ENCODE measurements around the gene BLTP3B. TPM values are rescaled to one million over a fixed set of nuclear protein-coding genes. Genes with fewer than 3 reads are reported as not detected.
"Not testable (repeated sequence)": the region's sequence is repeated elsewhere in the genome, so short reads cannot be mapped to it uniquely, and the experiment has no call there.

BLTP3B gene
- total RNA-seq, 1 experiment from 2014 or later, result 19.1 TPM

GRCh38 chr12:100179252-100179651 is 36.6 kb upstream of the BLTP3B start:
- Mint-ChIP-seq H3K9me3 (ENCODE audit: low read depth, unreplicated experiment) (no peaks in the 10 kb centered on the region), H3K36me3 (ENCODE audit: insufficient read depth, unreplicated experiment) (no peaks in the 10 kb centered on the region), H3K27ac (ENCODE audit: unreplicated experiment) (no peak overlapping the region), H3K27me3 (ENCODE audit: unreplicated experiment) (no peaks in the 10 kb centered on the region), H3K4me3 (ENCODE audit: low read depth, unreplicated experiment) (no peak overlapping the region), H3K4me1 (ENCODE audit: low read depth, unreplicated experiment) (no peaks in the 10 kb centered on the region)
- CTCF ChIA-PET, result no interaction called here
- intact Hi-C loops (cut with micrococcal nuclease; ENCODE audit: unreplicated experiment), result no loop called here
- DNase-seq, result no peak
- no peak for TF ChIP-seq CTCF (IDR thresholded peaks at IDR 0.05; ENCODE audit: unreplicated experiment)
- BruUV-seq (replicated peaks), result no TSS peak

GRCh38 chr12:100176493-100176892 is 33.8 kb upstream of the BLTP3B start:
- BruUV-seq (replicated peaks); CTCF ChIA-PET; H3K27me3 Mint-ChIP-seq (ENCODE audit: unreplicated experiment); H3K9me3 Mint-ChIP-seq (ENCODE audit: low read depth, unreplicated experiment); H3K4me1 Mint-ChIP-seq (ENCODE audit: low read depth, unreplicated experiment); H3K4me3 Mint-ChIP-seq (ENCODE audit: low read depth, unreplicated experiment); H3K36me3 Mint-ChIP-seq (ENCODE audit: insufficient read depth, unreplicated experiment); DNase-seq; H3K27ac Mint-ChIP-seq (ENCODE audit: unreplicated experiment); intact Hi-C loops (cut with micrococcal nuclease; ENCODE audit: unreplicated experiment): not testable (repeated sequence)

- no peaks in the 10 kb centered on the region for H3K27me3 Mint-ChIP-seq (ENCODE audit: unreplicated experiment)
- TF ChIP-seq CTCF (IDR thresholded peaks at IDR 0.05; ENCODE audit: unreplicated experiment), result no peak
- CTCF ChIA-PET, result no interaction called here
- no peaks in the 10 kb centered on the region for H3K36me3 Mint-ChIP-seq (ENCODE audit: insufficient read depth, unreplicated experiment)
- H3K9me3 Mint-ChIP-seq (ENCODE audit: low read depth, unreplicated experiment), result no peaks in the 10 kb centered on the region
- BruUV-seq (replicated peaks), result no TSS peak
- intact Hi-C loops (cut with micrococcal nuclease; ENCODE audit: unreplicated experiment), result no loop called here
- H3K4me3 Mint-ChIP-seq (ENCODE audit: low read depth, unreplicated experiment), result no peak overlapping the region
- H3K4me1 Mint-ChIP-seq (ENCODE audit: low read depth, unreplicated experiment), result no peaks in the 10 kb centered on the region
- no peak for DNase-seq
- H3K27ac Mint-ChIP-seq (ENCODE audit: unreplicated experiment), result no peak overlapping the region
Measured at GRCh38 chr12:100174495-100174894, 31.8 kb upstream of the BLTP3B start.

- no peak overlapping the region for H3K27ac Mint-ChIP-seq (ENCODE audit: unreplicated experiment)
- H3K4me1 Mint-ChIP-seq (ENCODE audit: low read depth, unreplicated experiment), result no peaks in the 10 kb centered on the region
- H3K36me3 Mint-ChIP-seq (ENCODE audit: insufficient read depth, unreplicated experiment), result no peaks in the 10 kb centered on the region
- intact Hi-C loops (cut with micrococcal nuclease; ENCODE audit: unreplicated experiment), result no loop called here
- CTCF ChIA-PET, result no interaction called here
- no TSS peak for BruUV-seq (replicated peaks)
- no peaks in the 10 kb centered on the region for H3K9me3 Mint-ChIP-seq (ENCODE audit: low read depth, unreplicated experiment)
- H3K4me3 Mint-ChIP-seq (ENCODE audit: low read depth, unreplicated experiment), result no peak overlapping the region
- no peaks in the 10 kb centered on the region for H3K27me3 Mint-ChIP-seq (ENCODE audit: unreplicated experiment)
- no peak for TF ChIP-seq CTCF (IDR thresholded peaks at IDR 0.05; ENCODE audit: unreplicated experiment)
- no peak for DNase-seq
Measured at GRCh38 chr12:100173111-100173510, 30.4 kb upstream of the BLTP3B start.

- Mint-ChIP-seq H3K9me3 (ENCODE audit: low read depth, unreplicated experiment) (no peaks in the 10 kb centered on the region), H3K36me3 (ENCODE audit: insufficient read depth, unreplicated experiment) (no peaks in the 10 kb centered on the region), H3K4me3 (ENCODE audit: low read depth, unreplicated experiment) (no peak overlapping the region), H3K27me3 (ENCODE audit: unreplicated experiment) (no peaks in the 10 kb centered on the region), H3K27ac (ENCODE audit: unreplicated experiment) (no peak overlapping the region), H3K4me1 (ENCODE audit: low read depth, unreplicated experiment) (no peaks in the 10 kb centered on the region)
- TF ChIP-seq CTCF (IDR thresholded peaks at IDR 0.05; ENCODE audit: unreplicated experiment), result no peak
- intact Hi-C loops (cut with micrococcal nuclease; ENCODE audit: unreplicated experiment), result no loop called here
- DNase-seq, result no peak
- no TSS peak for BruUV-seq (replicated peaks)
- CTCF ChIA-PET, result interaction anchor here (1.1 kb wide), 1 partner anchor 19 kb away, joined by 3 read pairs; no protein-coding TSS in a partner anchor
Measured at GRCh38 chr12:100171248-100171647, 28.6 kb upstream of the BLTP3B start.
